PFSK-1 (cell line): ENCODE results near the gene GTPBP6.

Experiments used
- POLR2AphosphoS5 ChIP-seq: IDR thresholded peaks from 2 replicates; pipeline ENCODE4 v1.6.1; 2012; ENCODE audit warnings: low read depth, mild to moderate bottlenecking, control low read depth, low read length, moderate library complexity
- TAF1 ChIP-seq: IDR thresholded peaks from 2 replicates; pipeline ENCODE4 v1.6.1; 2012; ENCODE audit warnings: low read length, control low read depth, borderline replicate concordance; ENCODE audit not compliant: insufficient read depth
- TF ChIP-seq, protein P1 (sequence below), 2 experiments: IDR thresholded peaks; 2 replicates each; pipeline versions ENCODE4 v1.6.1 to v1.8.0; 2011 to 2012; ENCODE audit warnings: low read depth in 2 of 2, low read length in 2 of 2, control low read depth in 1 of 2, inconsistent platforms in 1 of 2, mild to moderate bottlenecking in 1 of 2, moderate library complexity in 1 of 2; ENCODE audit not compliant: insufficient read depth in 1 of 2

DNA sequence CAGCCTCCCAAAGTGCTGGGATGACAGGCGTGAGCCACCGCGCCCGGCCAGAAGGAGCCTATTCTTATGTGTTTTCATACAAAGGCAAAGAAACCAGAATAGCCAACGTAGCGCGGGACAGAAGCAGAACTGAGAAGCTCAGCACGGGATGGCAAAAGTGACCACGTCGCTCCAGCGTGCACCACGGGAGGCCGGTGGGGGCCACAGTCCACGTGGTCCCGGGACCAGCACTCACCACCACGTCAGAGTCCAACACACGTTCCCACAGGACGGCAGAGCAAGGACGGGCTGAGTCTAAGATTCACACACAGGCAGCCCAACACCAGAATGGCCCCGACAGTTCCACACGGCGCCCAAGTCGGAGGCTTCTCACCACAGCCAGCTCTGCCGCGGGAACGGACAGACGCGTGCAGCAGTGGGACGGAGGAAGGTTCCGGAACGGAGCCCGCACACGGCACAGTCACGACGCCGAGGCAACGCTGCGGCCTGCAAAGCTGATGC, 18.8 kb upstream of the GTPBP6 start:
- TF ChIP-seq POLR2AphosphoS5 (no peak), TAF1 (no peak)
- TF ChIP-seq, protein P1, sequence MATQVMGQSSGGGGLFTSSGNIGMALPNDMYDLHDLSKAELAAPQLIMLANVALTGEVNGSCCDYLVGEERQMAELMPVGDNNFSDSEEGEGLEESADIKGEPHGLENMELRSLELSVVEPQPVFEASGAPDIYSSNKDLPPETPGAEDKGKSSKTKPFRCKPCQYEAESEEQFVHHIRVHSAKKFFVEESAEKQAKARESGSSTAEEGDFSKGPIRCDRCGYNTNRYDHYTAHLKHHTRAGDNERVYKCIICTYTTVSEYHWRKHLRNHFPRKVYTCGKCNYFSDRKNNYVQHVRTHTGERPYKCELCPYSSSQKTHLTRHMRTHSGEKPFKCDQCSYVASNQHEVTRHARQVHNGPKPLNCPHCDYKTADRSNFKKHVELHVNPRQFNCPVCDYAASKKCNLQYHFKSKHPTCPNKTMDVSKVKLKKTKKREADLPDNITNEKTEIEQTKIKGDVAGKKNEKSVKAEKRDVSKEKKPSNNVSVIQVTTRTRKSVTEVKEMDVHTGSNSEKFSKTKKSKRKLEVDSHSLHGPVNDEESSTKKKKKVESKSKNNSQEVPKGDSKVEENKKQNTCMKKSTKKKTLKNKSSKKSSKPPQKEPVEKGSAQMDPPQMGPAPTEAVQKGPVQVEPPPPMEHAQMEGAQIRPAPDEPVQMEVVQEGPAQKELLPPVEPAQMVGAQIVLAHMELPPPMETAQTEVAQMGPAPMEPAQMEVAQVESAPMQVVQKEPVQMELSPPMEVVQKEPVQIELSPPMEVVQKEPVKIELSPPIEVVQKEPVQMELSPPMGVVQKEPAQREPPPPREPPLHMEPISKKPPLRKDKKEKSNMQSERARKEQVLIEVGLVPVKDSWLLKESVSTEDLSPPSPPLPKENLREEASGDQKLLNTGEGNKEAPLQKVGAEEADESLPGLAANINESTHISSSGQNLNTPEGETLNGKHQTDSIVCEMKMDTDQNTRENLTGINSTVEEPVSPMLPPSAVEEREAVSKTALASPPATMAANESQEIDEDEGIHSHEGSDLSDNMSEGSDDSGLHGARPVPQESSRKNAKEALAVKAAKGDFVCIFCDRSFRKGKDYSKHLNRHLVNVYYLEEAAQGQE (IDR thresholded peaks at IDR 0.05; ENCODE audit: insufficient read depth in 1 of 2, low read depth in 2 of 2, low read length in 2 of 2) = no peak
